ENCODE measurements around the gene PPP1R14C. TPM values are rescaled to one million over a fixed set of nuclear protein-coding genes. Genes with fewer than 3 reads are reported as not detected.

Gene PPP1R14C
- total RNA-seq, 4 donors from 2014 or later: 2.1 to 2.9 TPM; not detected in 2

DNA sequence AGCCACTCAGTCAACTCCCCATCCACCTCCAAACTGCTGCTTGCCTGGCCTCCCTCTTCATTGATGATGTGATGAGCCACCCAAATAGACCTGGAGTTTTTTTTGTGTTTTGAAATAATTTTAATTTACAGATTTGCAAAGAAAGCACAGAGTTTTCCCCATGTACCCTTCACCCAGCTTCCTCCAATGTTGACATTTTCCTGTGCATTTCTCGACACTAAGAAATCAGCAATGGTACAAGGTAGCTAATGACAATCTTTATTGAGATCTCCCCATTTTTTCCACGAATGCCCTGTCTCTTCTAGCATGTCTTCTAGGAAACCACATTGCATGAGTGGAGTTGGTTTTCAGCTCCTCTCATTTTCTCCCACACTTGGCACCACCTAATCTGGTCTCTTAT is 30.1 kb downstream of the PPP1R14C start:
- Histone ChIP-seq H3K4me3 (no peak overlapping the region), H3K9me3 (no peaks in the 10 kb centered on the region), H3K36me3 (no peaks in the 10 kb centered on the region), H3K27ac (no peak overlapping the region), H3K27me3 (no peaks in the 10 kb centered on the region), H3K4me1 (no peaks in the 10 kb centered on the region)
- intact Hi-C loops (cut with DNase I; ENCODE audit: low total_unique reads): no loop called here
- DNase-seq: no peak
- TF ChIP-seq, protein P1, sequence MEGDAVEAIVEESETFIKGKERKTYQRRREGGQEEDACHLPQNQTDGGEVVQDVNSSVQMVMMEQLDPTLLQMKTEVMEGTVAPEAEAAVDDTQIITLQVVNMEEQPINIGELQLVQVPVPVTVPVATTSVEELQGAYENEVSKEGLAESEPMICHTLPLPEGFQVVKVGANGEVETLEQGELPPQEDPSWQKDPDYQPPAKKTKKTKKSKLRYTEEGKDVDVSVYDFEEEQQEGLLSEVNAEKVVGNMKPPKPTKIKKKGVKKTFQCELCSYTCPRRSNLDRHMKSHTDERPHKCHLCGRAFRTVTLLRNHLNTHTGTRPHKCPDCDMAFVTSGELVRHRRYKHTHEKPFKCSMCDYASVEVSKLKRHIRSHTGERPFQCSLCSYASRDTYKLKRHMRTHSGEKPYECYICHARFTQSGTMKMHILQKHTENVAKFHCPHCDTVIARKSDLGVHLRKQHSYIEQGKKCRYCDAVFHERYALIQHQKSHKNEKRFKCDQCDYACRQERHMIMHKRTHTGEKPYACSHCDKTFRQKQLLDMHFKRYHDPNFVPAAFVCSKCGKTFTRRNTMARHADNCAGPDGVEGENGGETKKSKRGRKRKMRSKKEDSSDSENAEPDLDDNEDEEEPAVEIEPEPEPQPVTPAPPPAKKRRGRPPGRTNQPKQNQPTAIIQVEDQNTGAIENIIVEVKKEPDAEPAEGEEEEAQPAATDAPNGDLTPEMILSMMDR (IDR thresholded peaks at IDR 0.05): no peak
- no peak for TF ChIP-seq POLR2A (IDR thresholded peaks at IDR 0.05)

DNA sequence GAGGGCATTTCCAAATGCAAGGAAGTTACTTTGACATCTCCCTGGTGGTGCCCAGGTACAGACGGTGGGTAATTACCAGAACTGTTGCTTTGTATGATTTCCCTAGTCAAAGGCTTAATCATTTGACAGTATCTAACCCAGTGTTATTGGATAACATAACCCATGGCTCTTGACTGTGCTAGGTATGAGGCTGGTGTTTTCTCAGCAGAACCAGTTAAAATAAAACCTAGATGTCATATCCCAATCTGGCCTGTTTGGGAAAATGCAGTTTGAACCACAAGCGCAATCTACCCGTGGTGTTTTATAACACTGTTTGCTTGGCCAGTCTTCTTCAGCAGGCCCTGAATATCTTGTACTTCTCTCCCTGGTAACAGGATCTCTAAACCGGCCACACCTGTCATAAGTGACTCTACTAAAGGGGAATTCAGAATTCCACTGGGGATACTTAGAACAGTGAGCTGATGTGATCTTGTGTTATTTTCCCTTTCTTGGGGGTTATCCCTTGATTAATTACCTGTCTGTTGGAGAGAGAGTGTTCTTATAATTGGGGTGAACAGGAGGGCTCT is 32.8 kb downstream of the PPP1R14C start:
- Histone ChIP-seq H3K27ac (no peak overlapping the region), H3K36me3 (no peaks in the 10 kb centered on the region), H3K9me3 (no peaks in the 10 kb centered on the region), H3K4me1 (no peaks in the 10 kb centered on the region), H3K27me3 (no peaks in the 10 kb centered on the region), H3K4me3 (no peak overlapping the region)
- intact Hi-C loops (cut with DNase I; ENCODE audit: low total_unique reads): no loop called here
- TF ChIP-seq, protein P1 (IDR thresholded peaks at IDR 0.05): no peak
- TF ChIP-seq POLR2A (IDR thresholded peaks at IDR 0.05): no peak
- DNase-seq: no peak

DNA sequence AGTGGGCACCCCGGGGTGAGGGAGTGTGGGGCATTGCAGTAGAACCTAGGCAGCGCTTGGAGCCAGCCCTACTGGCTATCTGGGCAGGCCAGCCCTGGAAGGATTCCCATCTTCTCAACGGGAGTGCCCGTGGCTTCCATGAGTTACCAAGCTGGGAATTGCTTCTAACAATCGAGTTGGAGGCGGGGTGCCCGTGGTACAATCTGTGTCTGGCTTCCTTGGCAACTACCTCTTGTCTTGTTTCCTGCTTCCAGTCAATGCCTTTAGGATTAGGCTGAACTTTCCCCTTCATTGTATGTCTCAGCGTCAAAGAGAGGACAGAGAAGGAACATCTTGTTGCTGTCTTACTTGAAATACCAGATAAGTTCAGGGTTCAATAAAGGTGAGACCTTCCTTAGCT is 33.3 kb downstream of the PPP1R14C start:
- Histone ChIP-seq H3K4me3 (no peak overlapping the region), H3K27ac (no peak overlapping the region), H3K9me3 (no peaks in the 10 kb centered on the region), H3K27me3 (no peaks in the 10 kb centered on the region), H3K4me1 (no peaks in the 10 kb centered on the region), H3K36me3 (no peaks in the 10 kb centered on the region)
- TF ChIP-seq POLR2A (IDR thresholded peaks at IDR 0.05): no peak
- TF ChIP-seq, protein P1 (IDR thresholded peaks at IDR 0.05): no peak
- intact Hi-C loops (cut with DNase I; ENCODE audit: low total_unique reads): no loop called here
- no peak for DNase-seq

DNA sequence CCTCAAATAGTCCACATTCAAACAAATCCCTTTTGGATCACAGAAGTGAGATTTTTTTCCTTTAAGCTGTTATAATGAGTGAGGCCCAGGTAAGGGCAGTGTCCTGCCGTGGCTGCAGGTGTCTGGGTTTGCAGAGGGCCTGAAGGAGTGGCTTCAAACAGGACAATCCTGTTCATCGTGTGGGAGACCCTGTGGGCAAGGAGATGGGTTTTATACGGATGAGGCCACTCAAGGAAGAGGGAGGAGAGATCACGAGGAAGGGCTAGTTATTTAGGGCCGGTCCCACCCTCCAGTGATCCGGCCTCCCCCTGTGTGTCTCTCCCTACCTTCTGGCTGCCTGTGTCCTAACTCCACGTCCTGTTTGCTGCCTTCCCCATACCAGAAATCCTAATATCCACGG is 33.8 kb downstream of the PPP1R14C start:
- intact Hi-C loops (cut with DNase I; ENCODE audit: low total_unique reads): no loop called here
- Histone ChIP-seq H3K4me1 (no peaks in the 10 kb centered on the region), H3K27ac (no peak overlapping the region), H3K4me3 (no peak overlapping the region), H3K9me3 (no peaks in the 10 kb centered on the region), H3K36me3 (no peaks in the 10 kb centered on the region), H3K27me3 (no peaks in the 10 kb centered on the region)
- no peak for DNase-seq
- no peak for TF ChIP-seq POLR2A (IDR thresholded peaks at IDR 0.05)
- TF ChIP-seq, protein P1 (IDR thresholded peaks at IDR 0.05): no peak

DNA sequence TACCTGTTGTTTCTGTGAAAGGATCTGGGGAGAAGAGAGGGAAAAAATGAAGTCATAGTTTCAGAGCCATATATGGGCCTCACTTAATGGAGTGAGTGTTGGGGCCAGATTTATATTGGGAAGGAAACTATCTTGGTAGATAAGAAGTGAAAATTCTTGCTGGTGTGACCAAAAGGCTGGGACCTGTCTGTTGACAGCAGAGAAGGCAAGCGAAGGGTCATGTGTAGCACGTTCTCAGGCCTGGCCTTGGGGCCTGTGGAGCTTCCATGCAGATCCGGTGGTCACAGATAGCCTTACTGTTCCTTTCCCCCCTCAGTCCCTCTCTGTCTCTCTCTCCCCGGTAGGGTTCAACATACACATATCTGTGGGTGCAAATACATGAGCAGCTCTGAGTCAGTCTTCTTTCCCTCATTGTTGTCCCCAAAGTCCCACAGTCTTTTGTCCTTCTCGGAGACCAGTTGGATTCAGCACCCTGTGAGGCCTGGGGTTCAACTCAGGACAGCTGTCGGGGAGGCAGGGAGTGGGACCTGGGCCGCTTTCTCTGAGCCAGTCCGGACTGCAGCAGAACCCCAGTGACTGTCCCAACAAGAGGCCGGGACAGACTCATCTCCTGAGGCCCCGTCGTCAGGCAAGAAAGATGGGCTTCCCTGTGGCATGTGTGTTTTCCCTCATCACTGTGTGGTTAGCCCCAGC is 34.6 kb downstream of the PPP1R14C start:
- Histone ChIP-seq H3K36me3 (no peaks in the 10 kb centered on the region), H3K4me1 (no peaks in the 10 kb centered on the region), H3K27me3 (no peaks in the 10 kb centered on the region), H3K4me3 (no peak overlapping the region), H3K27ac (no peak overlapping the region), H3K9me3 (no peaks in the 10 kb centered on the region)
- DNase-seq: no peak
- no peak for TF ChIP-seq POLR2A (IDR thresholded peaks at IDR 0.05)
- TF ChIP-seq, protein P1 (IDR thresholded peaks at IDR 0.05): no peak
- intact Hi-C loops (cut with DNase I; ENCODE audit: low total_unique reads): no loop called here

Measured in uterus (tissue), 4 donors.